ES-I3 (cell line): Measurements from ENCODE around the gene KRTAP5-11.
"Not testable (repeated sequence)": the region's sequence is repeated elsewhere in the genome, so short reads cannot be mapped to it uniquely, and the experiment has no call there.

Source experiments
- H3K36me3 ChIP-seq: 2 replicates; pipeline ENCODE4 v1.6.1; 2013; ENCODE audit warnings: mild to moderate bottlenecking, low read length, control low read depth, moderate library complexity; ENCODE audit not compliant: insufficient read depth
- H3K4me1 ChIP-seq: 2 replicates; pipeline ENCODE4 v1.6.1; 2013; ENCODE audit warnings: mild to moderate bottlenecking, control low read depth, low read length; ENCODE audit not compliant: insufficient read depth
- H3K9ac ChIP-seq: 2 replicates; pipeline ENCODE4 v1.6.1; 2013; ENCODE audit warnings: low read depth, mild to moderate bottlenecking, low read length, moderate library complexity
- H3K9me3 ChIP-seq: 2 replicates; pipeline ENCODE4 v1.6.1; 2013; ENCODE audit warnings: mild to moderate bottlenecking, low read length, moderate library complexity; ENCODE audit not compliant: control insufficient read depth, insufficient read depth

Gene KRTAP5-11, protein sequence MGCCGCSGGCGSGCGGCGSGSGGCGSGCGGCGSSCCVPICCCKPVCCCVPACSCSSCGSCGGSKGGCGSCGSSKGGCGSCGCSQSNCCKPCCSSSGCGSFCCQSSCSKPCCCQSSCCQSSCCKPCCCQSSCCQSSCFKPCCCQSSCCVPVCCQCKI

DNA sequence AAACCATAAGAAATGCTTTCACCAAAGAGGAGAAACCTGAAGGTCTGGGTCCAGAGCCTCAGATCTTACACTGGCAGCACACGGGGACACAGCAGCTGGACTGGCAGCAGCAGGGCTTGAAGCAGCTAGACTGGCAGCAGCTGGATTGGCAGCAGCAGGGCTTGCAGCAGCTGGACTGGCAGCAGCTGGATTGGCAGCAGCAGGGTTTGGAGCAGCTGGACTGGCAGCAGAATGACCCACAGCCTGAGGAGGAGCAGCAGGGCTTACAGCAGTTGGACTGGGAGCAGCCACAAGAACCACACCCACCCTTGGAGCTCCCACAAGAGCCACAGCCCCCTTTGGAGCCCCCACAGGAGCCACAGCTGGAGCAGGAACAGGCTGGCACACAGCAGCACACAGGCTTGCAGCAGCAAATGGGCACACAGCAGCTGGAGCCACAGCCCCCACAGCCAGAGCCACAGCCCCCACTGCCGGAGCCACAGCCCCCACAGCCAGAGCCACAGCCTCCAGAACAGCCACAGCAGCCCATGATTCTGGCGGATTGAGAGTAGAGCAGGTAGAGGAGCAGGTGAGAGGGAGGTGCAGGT lies at the start of gene KRTAP5-11:
TSS of gene KRTAP5-11 (minus strand) at position 567 of the 587 bp plus-strand sequence. CDS start at position 529, 38 bp downstream.
- H3K4me1 ChIP-seq: no peaks in the 10 kb centered on the region

DNA sequence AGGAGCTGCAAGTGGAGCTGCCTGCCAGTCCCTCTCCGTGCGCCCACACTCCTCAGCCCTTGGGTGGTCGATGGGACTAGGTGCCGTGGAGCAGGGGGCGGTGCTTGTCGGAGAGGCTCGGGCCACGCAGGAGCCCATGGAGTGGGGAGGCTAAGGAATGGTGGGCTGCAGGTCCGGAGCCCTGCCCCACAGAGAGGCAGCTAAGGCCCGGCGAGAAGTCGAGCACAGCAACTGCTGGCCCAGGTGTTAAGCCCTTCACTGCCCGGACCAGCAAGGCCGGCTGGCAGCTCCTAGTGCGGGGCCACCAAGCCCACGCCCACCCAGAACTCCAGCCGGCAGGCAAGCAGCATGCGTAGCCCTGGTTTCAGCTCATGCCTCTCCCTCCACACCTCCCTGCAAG lies 48.9 kb upstream of the KRTAP5-11 start:
- H3K36me3 ChIP-seq, H3K9ac ChIP-seq, H3K4me1 ChIP-seq, H3K9me3 ChIP-seq: not testable (repeated sequence)

More for the DNA sequence above, at the start of gene KRTAP5-11:
- no peaks in the 10 kb centered on the region for H3K36me3 ChIP-seq
- H3K9me3 ChIP-seq: no peaks in the 10 kb centered on the region
- H3K9ac ChIP-seq: no peak within 1 kb of the TSS

DNA sequence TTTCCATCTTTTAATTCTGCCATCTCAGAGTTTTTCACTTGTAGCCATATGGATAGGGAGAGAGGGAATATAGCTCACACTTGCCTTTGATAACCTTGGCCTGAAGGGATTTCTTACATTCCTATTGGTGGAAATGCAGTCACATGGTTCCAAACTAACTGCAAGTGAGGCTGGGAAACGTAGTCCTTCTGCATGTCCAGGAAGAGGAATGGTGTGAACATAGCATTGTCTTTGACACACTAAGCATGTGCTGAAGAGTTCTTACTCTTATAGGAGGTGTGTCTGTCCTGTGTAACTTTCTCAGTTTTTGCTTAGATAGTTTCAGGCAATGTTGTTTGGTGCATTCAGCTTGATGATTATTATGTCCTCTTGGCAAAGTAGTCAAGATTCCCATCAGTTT lies 47.4 kb upstream of the KRTAP5-11 start:
- not testable (repeated sequence) for H3K4me1 ChIP-seq, H3K36me3 ChIP-seq, H3K9ac ChIP-seq, H3K9me3 ChIP-seq

DNA sequence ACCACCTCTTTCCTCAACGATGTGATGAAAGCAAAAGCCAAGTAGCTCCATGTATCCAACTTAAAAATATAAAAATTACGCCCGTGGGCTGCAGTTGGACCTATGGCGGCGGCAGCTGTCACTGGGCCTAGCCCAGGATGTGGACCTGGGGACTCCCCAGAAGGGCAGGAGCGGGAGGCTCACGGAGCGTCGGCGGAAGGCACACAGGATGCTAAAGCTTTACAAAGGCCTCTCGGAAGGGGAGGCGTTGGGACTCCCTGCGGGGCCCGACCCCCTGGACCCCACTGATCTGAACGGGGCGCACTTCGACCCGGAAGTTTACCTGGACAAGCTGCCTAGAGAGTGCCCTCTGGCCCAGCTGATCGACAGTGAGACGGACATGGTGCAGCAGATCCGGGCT lies 46.3 kb upstream of the KRTAP5-11 start:
- H3K36me3 ChIP-seq, H3K9me3 ChIP-seq, H3K4me1 ChIP-seq, H3K9ac ChIP-seq: not testable (repeated sequence)

DNA sequence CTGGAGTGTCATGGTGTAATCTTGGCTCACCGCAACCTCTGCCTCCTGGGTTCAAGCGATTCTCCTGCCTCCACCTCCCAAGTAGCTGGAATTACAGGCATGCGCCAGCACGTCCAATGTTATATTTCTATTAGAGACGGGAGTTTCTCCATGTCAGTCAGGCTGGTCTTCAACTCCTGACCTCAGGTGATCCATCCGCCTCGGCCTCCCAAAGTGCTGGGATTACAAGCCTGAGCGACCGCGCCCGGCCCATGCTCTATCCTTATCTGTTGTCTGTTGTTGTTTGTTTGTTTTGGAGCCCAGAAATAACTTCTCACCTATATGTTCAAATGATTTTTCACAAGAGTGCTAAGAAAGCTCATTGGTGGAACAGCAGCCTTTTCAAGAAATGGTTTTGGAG lies 40.6 kb upstream of the KRTAP5-11 start:
- not testable (repeated sequence) for H3K4me1 ChIP-seq, H3K9ac ChIP-seq, H3K9me3 ChIP-seq, H3K36me3 ChIP-seq

DNA sequence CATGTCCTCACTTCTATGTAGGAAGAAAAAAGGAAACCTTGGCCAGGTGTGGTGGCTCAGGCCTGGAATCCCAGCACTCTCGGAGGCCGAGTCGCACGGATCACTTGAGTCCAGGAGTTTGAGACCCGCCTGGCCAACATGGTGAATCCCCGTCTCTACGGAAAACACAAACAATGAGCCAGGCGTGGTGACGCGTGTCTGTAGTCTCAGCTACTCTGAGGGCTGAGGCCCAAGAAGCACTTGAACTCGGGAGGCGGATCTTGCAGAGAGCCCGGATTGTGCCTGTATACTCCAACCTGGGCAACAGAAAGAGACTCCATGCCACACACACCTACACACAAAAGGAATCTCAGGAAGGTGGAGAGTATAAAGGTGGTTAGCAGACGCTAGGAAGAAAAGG lies 39.9 kb upstream of the KRTAP5-11 start:
- H3K9ac ChIP-seq, H3K9me3 ChIP-seq, H3K36me3 ChIP-seq, H3K4me1 ChIP-seq: not testable (repeated sequence)

DNA sequence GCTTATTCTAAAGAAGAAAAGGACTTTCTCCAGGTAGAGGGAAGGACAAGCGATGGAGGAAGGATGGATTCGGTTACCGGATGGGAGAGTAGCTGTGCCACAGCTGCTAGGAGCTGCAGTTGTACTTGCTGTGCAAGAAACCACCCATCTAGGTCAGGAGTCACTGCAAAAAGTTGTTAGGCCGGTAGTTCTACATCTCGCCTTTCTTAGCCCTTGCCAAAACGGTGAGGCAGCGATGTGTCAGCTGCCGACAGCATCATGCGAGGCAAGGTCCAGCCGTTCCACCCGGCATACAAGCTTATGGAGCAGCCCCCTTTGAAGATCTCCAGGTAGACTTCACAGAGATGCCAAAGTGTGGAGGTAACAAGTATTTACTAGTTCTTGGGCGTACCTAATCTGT lies 32.3 kb upstream of the KRTAP5-11 start:
- H3K4me1 ChIP-seq, H3K9me3 ChIP-seq, H3K9ac ChIP-seq, H3K36me3 ChIP-seq: not testable (repeated sequence)

DNA sequence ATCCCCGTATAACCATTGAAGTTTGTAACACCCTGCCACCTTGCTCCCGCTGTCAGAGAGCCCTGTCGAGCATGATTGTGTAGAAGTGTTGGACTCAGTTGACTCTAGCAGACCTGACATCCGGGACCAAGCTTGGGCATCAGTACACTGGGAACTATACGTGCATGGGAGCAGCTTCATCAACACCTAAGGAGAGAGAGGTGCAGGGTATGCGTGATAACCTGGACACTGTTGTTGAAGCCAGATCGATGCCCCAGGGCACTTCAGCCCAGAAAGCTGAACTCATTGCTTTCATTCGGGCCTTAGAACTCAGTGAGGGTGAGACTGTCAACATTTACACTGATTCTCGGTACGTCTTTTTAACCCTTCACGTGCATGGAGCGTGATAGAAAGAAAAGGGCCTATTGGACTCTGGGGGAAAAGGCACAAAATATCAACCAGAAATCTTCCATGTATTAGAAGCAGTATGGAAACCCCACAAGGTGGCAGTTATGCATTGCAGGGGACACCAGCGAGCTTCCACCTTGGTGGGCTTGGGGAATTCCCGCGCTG lies 31.8 kb upstream of the KRTAP5-11 start:
- not testable (repeated sequence) for H3K4me1 ChIP-seq, H3K9me3 ChIP-seq, H3K9ac ChIP-seq, H3K36me3 ChIP-seq

DNA sequence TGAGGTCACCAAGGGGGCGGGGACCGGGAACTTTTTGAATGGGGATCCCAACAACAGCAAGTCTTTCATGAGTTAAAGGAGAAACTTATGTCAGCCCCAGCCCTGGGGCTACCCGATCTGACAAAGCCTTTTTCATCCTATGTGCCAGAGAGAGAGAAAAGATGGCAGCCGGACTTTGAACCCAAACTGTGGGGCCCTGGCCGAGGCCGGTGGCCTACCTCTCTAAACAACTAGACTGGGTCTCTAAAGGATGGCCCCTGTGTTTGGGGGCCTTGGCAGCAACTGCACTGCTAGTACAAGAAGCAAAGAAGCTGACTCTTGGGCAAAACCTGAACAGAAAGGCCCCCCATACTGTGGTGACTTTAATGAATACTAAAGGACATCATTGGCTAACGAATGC lies 31.3 kb upstream of the KRTAP5-11 start:
- not testable (repeated sequence) for H3K4me1 ChIP-seq, H3K9ac ChIP-seq, H3K9me3 ChIP-seq, H3K36me3 ChIP-seq

DNA sequence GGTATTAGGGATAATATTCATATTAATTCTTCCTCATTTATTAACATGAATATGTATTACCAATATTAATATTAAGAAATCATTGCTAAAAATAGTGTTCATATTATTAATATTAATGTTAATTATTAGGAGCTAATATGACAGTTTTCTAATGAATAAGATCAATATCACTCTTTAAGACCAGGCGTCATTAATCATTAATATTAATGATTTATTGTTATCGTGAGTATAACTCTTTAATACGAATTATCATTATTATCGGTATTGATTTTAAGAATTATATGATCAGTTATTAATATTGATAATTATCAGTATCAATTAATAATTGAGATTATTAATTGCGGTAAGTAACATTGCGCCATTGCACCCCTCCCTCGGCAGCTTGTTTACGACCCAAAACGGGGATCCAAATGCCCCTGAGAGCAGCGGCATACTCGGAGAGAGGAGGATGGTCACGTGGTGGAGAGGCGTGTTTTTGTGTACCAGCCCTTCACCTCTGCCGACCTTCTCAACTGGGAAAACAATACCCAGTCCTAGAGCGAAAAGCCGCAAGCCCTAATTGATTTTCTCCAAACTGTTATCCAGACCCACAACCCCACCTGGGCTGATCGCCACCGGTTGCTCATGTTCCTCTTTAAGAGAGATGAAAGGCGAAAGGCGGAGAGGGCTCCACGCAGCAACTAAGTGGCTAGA lies 28.7 kb upstream of the KRTAP5-11 start:
- H3K4me1 ChIP-seq, H3K9me3 ChIP-seq, H3K36me3 ChIP-seq, H3K9ac ChIP-seq: not testable (repeated sequence)

DNA sequence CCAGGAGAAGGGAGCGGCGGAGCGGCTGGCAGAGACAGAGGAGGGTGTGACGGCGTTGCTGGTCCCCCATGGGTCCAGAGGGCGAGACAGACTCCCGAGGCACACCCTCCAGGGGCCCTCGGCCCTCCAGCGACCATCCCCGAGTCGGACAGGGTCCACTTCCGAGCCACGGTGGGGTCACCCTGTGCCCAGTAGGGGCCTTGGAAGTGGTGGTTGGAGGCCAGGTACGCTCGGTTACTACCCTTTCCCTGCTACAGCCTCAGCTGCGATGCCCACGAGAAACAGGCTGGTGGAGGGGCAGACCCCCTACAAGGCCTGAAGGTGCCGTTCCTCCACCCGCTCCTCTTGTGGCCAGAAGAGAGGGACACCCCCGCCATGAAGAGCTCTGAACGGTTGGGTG lies 25.6 kb upstream of the KRTAP5-11 start:
- not testable (repeated sequence) for H3K9ac ChIP-seq, H3K9me3 ChIP-seq, H3K36me3 ChIP-seq, H3K4me1 ChIP-seq

DNA sequence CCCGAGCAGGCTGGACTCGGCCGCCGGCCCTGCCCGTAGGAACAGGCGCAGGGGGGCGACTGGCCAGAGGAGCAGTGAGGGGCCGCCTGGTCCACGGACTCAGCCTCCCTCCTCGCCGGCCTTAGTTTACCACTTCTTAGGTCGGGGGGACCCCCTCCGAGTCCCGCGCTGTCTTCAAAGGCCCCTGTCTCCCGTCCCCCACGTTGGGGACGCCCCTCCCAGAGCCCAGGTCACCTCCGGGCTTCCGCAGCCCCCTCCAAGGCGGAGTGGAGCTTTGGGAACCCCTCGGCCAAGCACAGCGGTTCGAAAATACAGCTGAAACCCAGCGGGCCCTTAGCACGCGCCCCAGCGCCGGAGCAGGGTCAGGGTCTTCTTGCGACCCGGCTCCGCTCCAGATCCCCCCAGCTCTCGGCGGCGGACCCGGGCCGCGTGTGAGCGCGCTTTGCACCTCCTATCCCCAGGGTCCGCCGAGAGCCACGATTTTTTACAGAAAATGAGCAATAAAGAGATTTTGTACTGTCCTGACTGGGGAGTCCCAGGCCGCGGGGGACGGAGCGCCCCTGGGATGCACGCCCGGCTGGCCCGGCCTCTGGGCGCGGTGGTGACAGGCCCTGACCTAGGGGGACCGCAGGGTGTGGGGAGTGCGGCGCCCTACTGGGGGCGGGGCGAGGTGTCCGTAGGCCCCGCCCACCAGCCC lies 25.0 kb upstream of the KRTAP5-11 start:
- not testable (repeated sequence) for H3K4me1 ChIP-seq, H3K9me3 ChIP-seq, H3K36me3 ChIP-seq
- peak overlapping the region; percentile 58; the same call in 1 of the 2 replicates for H3K9ac ChIP-seq

DNA sequence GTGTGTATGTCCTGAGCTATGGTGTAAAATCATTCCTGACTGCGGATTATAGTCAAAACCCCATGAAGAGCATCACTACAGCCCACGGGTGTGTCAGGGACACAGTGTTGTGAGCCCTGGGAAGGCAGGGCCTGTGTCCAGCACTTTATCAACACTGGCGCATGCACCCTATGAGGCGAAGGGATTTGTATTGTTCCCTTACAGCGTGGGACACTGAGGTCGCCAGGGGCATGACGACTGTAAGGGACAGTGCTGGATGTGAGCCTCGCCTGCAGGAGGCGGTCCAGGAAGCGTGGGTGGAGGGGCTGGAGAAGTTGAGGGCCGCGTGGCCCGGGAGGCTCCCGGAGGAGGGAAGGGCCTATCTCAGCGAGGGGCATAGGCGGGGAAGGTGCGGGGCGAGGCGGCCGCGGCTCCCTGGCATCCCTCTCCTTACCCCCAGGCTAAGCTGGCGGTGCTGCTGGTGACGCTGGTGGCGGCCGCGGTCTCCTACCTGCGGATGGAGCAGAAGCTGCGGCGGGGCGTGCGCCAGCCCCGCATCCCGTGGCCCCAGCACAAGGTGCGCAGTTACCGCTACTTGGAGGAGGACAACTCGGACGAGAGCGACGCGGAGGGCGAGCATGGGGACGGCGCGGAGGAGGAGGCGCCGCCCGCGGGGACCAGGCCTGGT lies 24.3 kb upstream of the KRTAP5-11 start:
- not testable (repeated sequence) for H3K36me3 ChIP-seq, H3K9me3 ChIP-seq, H3K4me1 ChIP-seq
- H3K9ac ChIP-seq: peak overlapping the region; percentile 58; the same call in 1 of the 2 replicates

DNA sequence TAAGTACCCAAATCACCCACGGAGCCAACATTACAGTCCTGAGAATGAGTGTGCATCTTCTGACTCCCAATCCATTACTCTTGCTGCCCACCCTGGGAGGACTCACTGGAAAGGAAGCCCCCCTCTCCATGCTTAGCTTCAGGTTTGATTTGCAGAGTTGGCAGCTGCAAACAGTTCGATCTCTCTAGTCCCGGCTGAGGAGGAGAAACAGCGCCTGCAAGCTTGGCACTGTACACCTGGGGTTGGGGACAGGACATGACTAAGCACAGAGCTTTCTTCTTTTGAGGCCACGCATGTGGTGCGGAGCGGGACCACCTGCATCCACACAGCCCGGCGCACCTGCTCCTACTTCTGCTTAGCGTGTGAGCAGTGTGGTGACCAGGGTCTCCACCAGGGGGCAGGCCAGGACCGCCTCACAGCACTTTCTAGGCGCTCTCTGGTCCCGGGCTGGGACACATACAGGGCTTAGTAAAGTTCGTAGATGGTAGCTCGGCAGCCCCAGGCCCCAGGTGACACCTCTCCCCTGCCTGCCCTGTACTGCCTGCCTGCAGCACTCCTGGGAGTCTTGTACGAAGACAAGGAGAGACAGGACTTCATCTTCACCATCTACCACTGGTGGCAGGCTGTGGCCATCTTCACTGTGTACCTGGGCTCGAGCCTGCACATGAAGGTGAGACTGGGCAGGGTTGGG lies 22.3 kb upstream of the KRTAP5-11 start:
- not testable (repeated sequence) for H3K9ac ChIP-seq, H3K9me3 ChIP-seq, H3K36me3 ChIP-seq, H3K4me1 ChIP-seq
